ENCODE data around the gene SLC26A3.

SLC26A3 gene

GRCh38 chr7:107815254-107815882, 12.3 kb upstream of the SLC26A3 start:
- no peak for DNase-seq

- DNase-seq = no peak
Measured at GRCh38 chr7:107813524-107813923, 10.5 kb upstream of the SLC26A3 start.

- DNase-seq = no peak
Measured at GRCh38 chr7:107811934-107812333, 8.9 kb upstream of the SLC26A3 start.

- no peak for DNase-seq
Measured at GRCh38 chr7:107810626-107811025, 7.6 kb upstream of the SLC26A3 start.

- no peak for DNase-seq
Measured at GRCh38 chr7:107809179-107809578, 6.2 kb upstream of the SLC26A3 start.

GRCh38 chr7:107799647-107800264, 3.3 kb downstream of the SLC26A3 start:
- DNase-seq = no peak

GRCh38 chr7:107792364-107792763, 10.7 kb downstream of the SLC26A3 start:
- DNase-seq = no peak

- no peak for DNase-seq
Measured at GRCh38 chr7:107789647-107790046, 13.4 kb downstream of the SLC26A3 start.

GRCh38 chr7:107788662-107789061, 14.4 kb downstream of the SLC26A3 start:
- DNase-seq = no peak

GRCh38 chr7:107788216-107788615, 14.8 kb downstream of the SLC26A3 start:
- DNase-seq = no peak

- DNase-seq = no peak
Measured at GRCh38 chr7:107785926-107786325, 17.1 kb downstream of the SLC26A3 start.

GRCh38 chr7:107785170-107785569, 17.9 kb downstream of the SLC26A3 start:
- no peak for DNase-seq

GRCh38 chr7:107783648-107784047, 19.4 kb downstream of the SLC26A3 start:
- no peak for DNase-seq

- no peak for DNase-seq
Measured at GRCh38 chr7:107782374-107782773, 20.6 kb downstream of the SLC26A3 start.

GRCh38 chr7:107779647-107780099, 23.4 kb downstream of the SLC26A3 start:
- no peak for DNase-seq

- no peak for DNase-seq
Measured at GRCh38 chr7:107778283-107778682, 24.7 kb downstream of the SLC26A3 start.

- no peak for DNase-seq
Measured at GRCh38 chr7:107777702-107778101, 25.3 kb downstream of the SLC26A3 start.

- DNase-seq = no peak
Measured at GRCh38 chr7:107773027-107773426, 30.0 kb downstream of the SLC26A3 start.

GRCh38 chr7:107768263-107768662, 34.8 kb downstream of the SLC26A3 start:
- no peak for DNase-seq

GRCh38 chr7:107767391-107767790, 35.6 kb downstream of the SLC26A3 start:
- DNase-seq = no peak

- DNase-seq = no peak
Measured at GRCh38 chr7:107758667-107759066, 44.4 kb downstream of the SLC26A3 start.

GRCh38 chr7:107754642-107755041, 48.4 kb downstream of the SLC26A3 start:
- DNase-seq = no peak

- DNase-seq = no peak
Measured at GRCh38 chr7:107751113-107751512, 51.9 kb downstream of the SLC26A3 start.

GRCh38 chr7:107746006-107746405, 57.0 kb downstream of the SLC26A3 start:
- DNase-seq = no peak

GRCh38 chr7:107744345-107744750, 58.7 kb downstream of the SLC26A3 start:
- no peak for DNase-seq

All from activated CD4-positive, alpha-beta T cell treated with anti-CD3 and anti-CD28 coated beads, Interleukin-2, amount 50 U/mL, for 1 hour (primary cell).